Naive thymus-derived CD4-positive, alpha-beta T cell (primary cell): ENCODE data around the gene CBX5. TPM values are rescaled to one million over a fixed set of nuclear protein-coding genes. Genes with fewer than 3 reads are reported as not detected.
A peak's percentile ranks its signal among the peaks of the same experiment; 100 is the strongest.

ENCODE experiments used
- ATAC-seq: fragments of 150-1000 bp; cut with Tn5 transposase; 2 replicates; pipeline ENCODE4 v1.10.0; 2021; ENCODE audit warnings: mild to moderate bottlenecking, moderate library complexity
- CTCF ChIA-PET: fragments of 350-600 bp; sonication (Branson Sonifier 250); formaldehyde crosslinking; loops from one replicate; lab custom pipeline; 2021; ENCODE audit warnings: antibody characterized with exemption; lab: Charles Lee
- POLR2A ChIA-PET: fragments of 350-600 bp; sonication (Branson Sonifier 250); formaldehyde crosslinking; loops from one replicate; lab custom pipeline; 2021; ENCODE audit warnings: antibody characterized with exemption, inconsistent platforms; lab: Charles Lee
- DNase-seq, 9 donors: peaks; one replicate each; pipeline versions ENCODE4 v3.0.0 to v3.0.0-alpha.2; 2020 to 2022; ENCODE audit warnings: mixed read lengths in 1 of 9
- H3K27ac ChIP-seq: one replicate; pipeline ENCODE4 v1.7.0; 2013; ENCODE audit warnings: mild to moderate bottlenecking, low read depth, low read length, moderate library complexity
- H3K27me3 ChIP-seq, 2 donors: one replicate each; pipeline ENCODE4 v1.7.0; 2013; ENCODE audit warnings: low read length in 2 of 2, mild to moderate bottlenecking in 2 of 2, moderate library complexity in 2 of 2; ENCODE audit not compliant: control insufficient read depth in 2 of 2, insufficient read depth in 2 of 2
- H3K36me3 ChIP-seq, 3 experiments: 1 replicate in 2 of 3; 2 replicates in 1 of 3; pipeline ENCODE4 v1.7.0; 2013; ENCODE audit warnings: low read length in 3 of 3, mild to moderate bottlenecking in 3 of 3, moderate library complexity in 1 of 3; ENCODE audit not compliant: insufficient read depth in 3 of 3, control insufficient read depth in 2 of 3
- H3K4me1 ChIP-seq, 2 donors: one replicate each; pipeline ENCODE4 v1.7.0; 2013; ENCODE audit warnings: low read length in 2 of 2, mild to moderate bottlenecking in 2 of 2, moderate library complexity in 1 of 2; ENCODE audit not compliant: control insufficient read depth in 2 of 2, insufficient read depth in 2 of 2
- H3K4me3 ChIP-seq: 2 replicates; pipeline ENCODE4 v1.7.0; 2013; ENCODE audit warnings: mild to moderate bottlenecking, low read length
- H3K9me3 ChIP-seq, 3 experiments: 1 replicate in 2 of 3; 2 replicates in 1 of 3; pipeline ENCODE4 v1.7.0; 2013; ENCODE audit warnings: low read length in 3 of 3; ENCODE audit not compliant: control insufficient read depth in 2 of 3
- H3K27ac Mint-ChIP-seq, 9 donors: one replicate each; pipeline ENCODE4 v1.8.0; 2020 to 2022; ENCODE audit warnings: mixed read lengths in 9 of 9, mild to moderate bottlenecking in 8 of 9, moderate library complexity in 5 of 9, inconsistent platforms in 2 of 9
- H3K27me3 Mint-ChIP-seq, 5 donors: one replicate each; pipeline ENCODE4 v1.8.0; 2021 to 2022; ENCODE audit warnings: mixed read lengths in 5 of 5, mild to moderate bottlenecking in 1 of 5
- H3K36me3 Mint-ChIP-seq, 5 donors: one replicate each; pipeline ENCODE4 v1.8.0; 2020 to 2022; ENCODE audit warnings: mixed read lengths in 5 of 5, mild to moderate bottlenecking in 3 of 5, inconsistent platforms in 1 of 5
- H3K4me1 Mint-ChIP-seq, 7 donors: one replicate each; pipeline ENCODE4 v1.8.0; 2020 to 2022; ENCODE audit warnings: mixed read lengths in 7 of 7, mild to moderate bottlenecking in 3 of 7, inconsistent platforms in 1 of 7
- H3K4me3 Mint-ChIP-seq, 10 donors: one replicate each; pipeline ENCODE4 v1.8.0; 2020 to 2022; ENCODE audit warnings: mild to moderate bottlenecking in 10 of 10, mixed read lengths in 10 of 10, moderate library complexity in 6 of 10, inconsistent platforms in 2 of 10
- H3K9me3 Mint-ChIP-seq, 11 donors: one replicate each; pipeline ENCODE4 v1.8.0; 2020 to 2022; ENCODE audit warnings: mixed read lengths in 11 of 11, mild to moderate bottlenecking in 4 of 11, inconsistent platforms in 1 of 11, moderate library complexity in 1 of 11
- intact Hi-C, 2 donors: fragments of 100-400 bp; cut with micrococcal nuclease; formaldehyde crosslinking; loops; one replicate each; pipeline ENCODE4 v1.15.1; 2023
- polyA plus RNA-seq, 2 donors: library from polyadenylated mRNA; unstranded; fragments of 300-500 nt; fragmentation: Illumina TruSeq; gene quantifications; one replicate each; pipeline ENCODE4 v1.2.3, GENCODE V29; 2021
- total RNA-seq, 6 experiments: library from RNA in 5 of 6; stranded (reverse) in 5 of 6; gene quantifications; 1 replicate in 5 of 6; 2 replicates in 1 of 6; pipeline ENCODE4 v1.2.3 and lab custom pipeline; 2021 to 2026

The CBX5 gene
- total and polyA plus RNA-seq, 7 experiments from 2014 or later, result 28.2 to 133 (median 51.9) TPM

- H3K9me3 ChIP-seq, result no peaks in the 10 kb centered on the region
- peaks cover 3 to 27% (median 7%) of the 10 kb centered on the region in 5 donors for H3K36me3 Mint-ChIP-seq
- no peaks in the 10 kb centered on the region for H3K27me3 ChIP-seq
- peak overlapping the region in 2 of 9 donors; percentile 24 to 78 for H3K27ac Mint-ChIP-seq
- H3K9me3 Mint-ChIP-seq, result peaks cover 0 to 2% (median 0%) of the 10 kb centered on the region in 11 donors
- peaks cover 0 to 3% (median 0%) of the 10 kb centered on the region in 3 experiments for H3K36me3 ChIP-seq
- H3K4me3 Mint-ChIP-seq, result no peak overlapping the region
- H3K4me3 ChIP-seq, result no peak overlapping the region
- intact Hi-C loops, result loop anchor here in 1 of 2 donors (10.0 kb wide), 1 partner anchor 519 kb away; the partner anchor contains the start of gene CISTR
- no peak overlapping the region for H3K27ac ChIP-seq
- H3K27me3 Mint-ChIP-seq, result no peaks in the 10 kb centered on the region
- peaks cover 12 to 65% (median 54%) of the 10 kb centered on the region in 7 donors for H3K4me1 Mint-ChIP-seq
- ATAC-seq (no peak), DNase-seq (no peak)
- CTCF ChIA-PET, result interaction anchor here (1.8 kb wide), 1 partner anchor 105 kb away, joined by 4 read pairs; no protein-coding TSS in a partner anchor
- POLR2A ChIA-PET, result interaction anchor here (0.8 to 1.4 kb wide), 4 partner anchors 9 to 85 kb away, joined by 3 to 4 read pairs (median 4); no protein-coding TSS in a partner anchor
- peaks cover 12 to 14% of the 10 kb centered on the region in 2 donors for H3K4me1 ChIP-seq
Measured at GRCh38 chr12:54273981-54274380, 5.9 kb downstream of the CBX5 start.

DNA sequence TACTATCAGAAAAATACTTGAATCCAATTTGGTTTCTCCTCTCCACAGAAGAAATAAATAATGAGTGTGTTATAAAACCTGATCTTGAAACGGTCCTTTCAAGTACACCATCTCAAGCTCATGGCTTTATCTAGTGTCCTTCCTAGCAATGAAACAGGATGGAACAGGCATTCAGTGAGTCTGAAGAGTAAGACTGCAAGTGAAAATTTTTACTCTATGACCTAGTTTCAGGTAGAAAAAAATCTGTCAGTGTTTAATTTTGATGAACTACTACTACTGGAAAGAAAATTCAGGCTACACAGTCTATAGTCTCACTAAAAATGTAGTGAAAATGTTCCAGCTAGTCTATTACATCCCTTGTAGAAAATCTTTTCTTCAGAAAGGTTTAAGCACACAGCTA is 7.7 kb downstream of the CBX5 start:
- H3K36me3 ChIP-seq, result peaks cover 0 to 3% (median 0%) of the 10 kb centered on the region in 3 experiments
- DNase-seq (no peak), ATAC-seq (no peak)
- H3K27me3 Mint-ChIP-seq, result no peaks in the 10 kb centered on the region
- ChIA-PET CTCF (interaction anchor here (0.6 to 1.4 kb wide), 2 partner anchors 14 to 34 kb away, joined by 3 read pairs; no protein-coding TSS in a partner anchor), POLR2A (interaction anchor here (0.7 to 2.0 kb wide), 3 partner anchors 8 to 11 kb away, joined by 3 to 14 read pairs (median 4); partner anchors contain the start of genes CBX5 and HNRNPA1)
- intact Hi-C loops, result loop anchor here in 1 of 2 donors (10.0 kb wide), 1 partner anchor 517 kb away; the partner anchor contains the start of gene CISTR
- no peak overlapping the region for H3K4me3 Mint-ChIP-seq
- no peak overlapping the region for H3K4me3 ChIP-seq
- H3K27ac ChIP-seq, result no peak overlapping the region
- H3K27ac Mint-ChIP-seq, result peak overlapping the region in 4 of 9 donors; percentile 16 to 78 (median 38)
- peaks cover 3 to 18% (median 7%) of the 10 kb centered on the region in 5 donors for H3K36me3 Mint-ChIP-seq
- H3K4me1 Mint-ChIP-seq, result peaks cover 12 to 73% (median 55%) of the 10 kb centered on the region in 7 donors
- no peaks in the 10 kb centered on the region for H3K4me1 ChIP-seq
- H3K27me3 ChIP-seq, result no peaks in the 10 kb centered on the region
- no peaks in the 10 kb centered on the region for H3K9me3 Mint-ChIP-seq
- no peaks in the 10 kb centered on the region for H3K9me3 ChIP-seq

DNA sequence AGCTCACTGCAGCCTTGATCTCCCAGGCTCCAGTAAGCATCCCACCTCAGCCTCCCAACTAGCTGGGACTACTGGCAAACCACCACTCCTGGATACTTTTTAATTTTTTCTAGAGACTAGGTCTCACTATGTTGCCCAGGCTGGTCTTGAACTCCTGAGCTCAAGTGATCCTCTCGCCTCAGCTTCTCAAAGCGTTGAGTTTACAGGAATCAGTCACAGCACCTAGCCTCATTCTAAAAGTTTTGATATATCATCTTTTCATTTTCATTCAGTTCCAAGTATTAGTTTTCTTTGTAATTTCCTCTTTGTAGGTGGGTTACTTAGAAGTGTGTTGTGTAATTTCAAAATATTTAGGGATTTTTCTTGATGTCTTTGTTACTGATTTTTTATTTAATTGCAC is 9.6 kb downstream of the CBX5 start:
- H3K27me3 ChIP-seq, result no peaks in the 10 kb centered on the region
- ChIA-PET CTCF (no interaction called here), POLR2A (interaction anchor here (0.6 kb wide), 1 partner anchor 856 kb away, joined by 4 read pairs; no protein-coding TSS in a partner anchor)
- H3K27ac ChIP-seq, result no peak overlapping the region
- no peaks in the 10 kb centered on the region for H3K9me3 Mint-ChIP-seq
- ATAC-seq (no peak), DNase-seq (no peak)
- H3K36me3 Mint-ChIP-seq, result peaks cover 3 to 19% (median 7%) of the 10 kb centered on the region in 5 donors
- H3K4me1 ChIP-seq, result no peaks in the 10 kb centered on the region
- H3K9me3 ChIP-seq, result no peaks in the 10 kb centered on the region
- intact Hi-C loops, result loop anchor here in 1 of 2 donors (10.0 kb wide), 1 partner anchor 516 kb away; the partner anchor contains the start of gene CISTR
- no peak overlapping the region for H3K4me3 ChIP-seq
- peaks cover 0 to 3% (median 0%) of the 10 kb centered on the region in 3 experiments for H3K36me3 ChIP-seq
- H3K27ac Mint-ChIP-seq, result peak overlapping the region in 5 of 9 donors; percentile 15 to 70 (median 36)
- no peaks in the 10 kb centered on the region for H3K27me3 Mint-ChIP-seq
- H3K4me1 Mint-ChIP-seq, result peaks cover 15 to 64% (median 49%) of the 10 kb centered on the region in 7 donors
- H3K4me3 Mint-ChIP-seq, result no peak overlapping the region

- ChIA-PET CTCF (no interaction called here), POLR2A (interaction anchor here (0.6 to 1.8 kb wide), 3 partner anchors 8 to 13 kb away, joined by 3 to 12 read pairs (median 3); partner anchors contain the start of genes CBX5 and HNRNPA1)
- H3K36me3 Mint-ChIP-seq, result peaks cover 0 to 12% (median 0%) of the 10 kb centered on the region in 5 donors
Measured at GRCh38 chr12:54266852-54267251, 13.1 kb downstream of the CBX5 start.

DNA sequence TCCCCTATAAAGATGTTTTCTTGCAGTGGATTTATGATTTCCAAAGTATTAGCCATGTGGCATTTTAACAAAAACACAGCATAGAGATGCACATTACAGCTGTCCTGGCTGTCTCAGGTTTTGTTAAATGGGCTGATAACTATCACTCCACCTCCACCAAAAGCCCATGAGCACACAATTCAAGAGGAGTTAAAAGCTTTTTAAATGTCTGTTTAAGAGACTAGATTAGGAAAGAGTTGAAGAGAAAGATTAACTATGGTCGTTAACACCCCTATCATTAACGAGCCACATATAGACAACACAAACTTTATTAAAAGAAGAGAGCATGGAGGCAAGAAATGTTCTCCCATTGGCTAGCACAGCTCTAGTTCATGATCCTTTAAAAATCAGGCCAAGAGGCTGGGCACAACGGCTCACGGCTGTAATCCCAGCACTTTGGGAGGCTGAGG is 14.5 kb downstream of the CBX5 start:
- POLR2A ChIA-PET, result interaction anchor here (0.7 to 2.5 kb wide), 4 partner anchors 9 to 31 kb away, joined by 3 to 16 read pairs (median 5); partner anchors contain the start of genes CBX5 and HNRNPA1
- Mint-ChIP-seq H3K27ac (peak overlapping the region in 1 of 9 donors; percentile 34), H3K4me1 (peaks cover 12 to 42% (median 28%) of the 10 kb centered on the region in 7 donors), H3K9me3 (no peaks in the 10 kb centered on the region), H3K4me3 (no peak overlapping the region), H3K36me3 (peaks cover 0 to 13% (median 0%) of the 10 kb centered on the region in 5 donors), H3K27me3 (no peaks in the 10 kb centered on the region)
- no peaks in the 10 kb centered on the region for H3K4me1 ChIP-seq
- intact Hi-C loops, result no loop called here
- ATAC-seq (no peak), DNase-seq (no peak)
- CTCF ChIA-PET, result interaction anchor here (0.6 to 1.4 kb wide), 7 partner anchors 11 to 114 kb away, joined by 3 to 8 read pairs (median 3); partner anchors contain the start of gene CBX5
- no peak overlapping the region for H3K27ac ChIP-seq
- H3K27me3 ChIP-seq, result no peaks in the 10 kb centered on the region
- no peaks in the 10 kb centered on the region for H3K36me3 ChIP-seq
- no peaks in the 10 kb centered on the region for H3K9me3 ChIP-seq
- no peak overlapping the region for H3K4me3 ChIP-seq

More at GRCh38 chr12:54266852-54267251, 13.1 kb downstream of the CBX5 start:
- no peak overlapping the region for H3K4me3 Mint-ChIP-seq
- intact Hi-C loops, result no loop called here
- no peak for ATAC-seq
- H3K4me1 Mint-ChIP-seq, result peaks cover 12 to 48% (median 33%) of the 10 kb centered on the region in 7 donors
- no peaks in the 10 kb centered on the region for H3K9me3 Mint-ChIP-seq
- Histone ChIP-seq H3K4me1 (no peaks in the 10 kb centered on the region), H3K4me3 (no peak overlapping the region), H3K27ac (no peak overlapping the region), H3K27me3 (no peaks in the 10 kb centered on the region), H3K36me3 (no peaks in the 10 kb centered on the region), H3K9me3 (no peaks in the 10 kb centered on the region)
- H3K27me3 Mint-ChIP-seq, result no peaks in the 10 kb centered on the region
- DNase-seq, result no peak
- H3K27ac Mint-ChIP-seq, result peak overlapping the region in 1 of 9 donors; percentile 47

DNA sequence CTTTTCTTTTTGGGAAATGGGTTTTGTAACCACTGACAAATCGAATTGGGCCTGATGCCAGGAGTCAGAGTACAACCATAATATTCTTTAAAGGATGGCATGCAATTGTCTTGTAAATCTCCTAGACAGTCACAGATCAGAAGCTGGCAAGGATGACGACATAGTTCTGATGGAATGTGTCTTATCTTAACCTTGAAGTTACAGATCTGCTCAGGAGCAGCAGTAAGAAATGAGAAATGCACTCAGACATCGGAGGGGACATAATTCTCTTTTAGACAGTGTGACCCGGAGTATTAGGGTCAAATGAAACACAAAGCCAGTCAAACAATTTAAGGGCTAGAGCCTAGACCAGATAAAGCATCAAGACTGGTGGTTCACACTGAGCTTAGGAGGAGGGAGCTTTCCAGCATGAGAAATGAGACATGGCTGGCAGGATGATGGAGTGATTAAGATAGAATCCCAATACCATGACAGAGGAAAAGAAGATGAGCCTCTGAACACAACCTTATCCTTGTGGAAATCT is 17.5 kb downstream of the CBX5 start:
- intact Hi-C loops, result no loop called here
- Mint-ChIP-seq H3K9me3 (no peaks in the 10 kb centered on the region), H3K4me1 (peaks cover 20 to 53% (median 36%) of the 10 kb centered on the region in 7 donors), H3K36me3 (peaks cover 0 to 11% (median 0%) of the 10 kb centered on the region in 5 donors), H3K27ac (peak overlapping the region in 2 of 9 donors; percentile 41 to 50), H3K27me3 (no peaks in the 10 kb centered on the region), H3K4me3 (no peak overlapping the region)
- Histone ChIP-seq H3K27me3 (no peaks in the 10 kb centered on the region), H3K4me1 (peaks cover 0 to 19% of the 10 kb centered on the region in 2 donors), H3K36me3 (peaks cover 0 to under 1% (median 0%) of the 10 kb centered on the region in 3 experiments), H3K4me3 (no peak overlapping the region), H3K27ac (no peak overlapping the region), H3K9me3 (no peaks in the 10 kb centered on the region)
- POLR2A ChIA-PET, result interaction anchor here (0.6 to 1.2 kb wide), 2 partner anchors 10 to 18 kb away, joined by 3 to 6 read pairs; partner anchors contain the start of genes CBX5 and HNRNPA1
- DNase-seq (no peak), ATAC-seq (no peak)
- CTCF ChIA-PET, result interaction anchor here (1.2 to 1.3 kb wide), 2 partner anchors 11 to 46 kb away, joined by 3 to 7 read pairs; no protein-coding TSS in a partner anchor
